SU-DHL-6 (cell line): ENCODE data around the gene RPS6KA2.

Experiments
- H2AFZ ChIP-seq: fragments of 200-600 bp; sonication (generic); 2 replicates; pipeline ENCODE4 v1.6.1; 2014; ENCODE audit warnings: low read depth, mild to moderate bottlenecking, moderate library complexity, mixed read lengths, antibody characterized with exemption, low read length; ENCODE audit not compliant: severe bottlenecking
- H3F3A ChIP-seq: fragments of 200-600 bp; shearing (Covaris generic); 2 replicates; pipeline ENCODE4 v1.6.0; 2016; ENCODE audit warnings: antibody characterized with exemption, mild to moderate bottlenecking; ENCODE audit not compliant: insufficient read depth
- H3K27ac ChIP-seq: fragments of 200-600 bp; sonication (generic); 2 replicates; pipeline ENCODE4 v1.5.1; 2016; ENCODE audit warnings: low read depth, mild to moderate bottlenecking, low read length, moderate library complexity, mixed read lengths
- H3K27me3 ChIP-seq: fragments of 200-600 bp; sonication (generic), shearing (Covaris generic); 2 replicates; pipeline ENCODE4 v1.6.0; 2014; ENCODE audit warnings: mild to moderate bottlenecking, low read length
- H3K36me3 ChIP-seq: fragments of 200-600 bp; sonication (generic); 2 replicates; pipeline ENCODE4 v1.6.1; 2014; ENCODE audit warnings: mild to moderate bottlenecking, low read length, mixed read lengths
- H3K4me2 ChIP-seq: fragments of 300-600, 200-600 bp; shearing (Covaris generic), sonication (generic); 2 replicates; pipeline ENCODE4 v1.6.0; 2014; ENCODE audit warnings: low read length, low read depth, mild to moderate bottlenecking; ENCODE audit not compliant: poor library complexity, severe bottlenecking
- H3K4me3 ChIP-seq: fragments of 200-600 bp; sonication (generic); 2 replicates; pipeline ENCODE4 v1.5.1; 2014; ENCODE audit warnings: antibody characterized with exemption, low read length, mild to moderate bottlenecking, mixed read lengths; ENCODE audit not compliant: insufficient read depth, poor library complexity, severe bottlenecking
- H3K79me2 ChIP-seq: fragments of 200-600 bp; sonication (generic); 2 replicates; pipeline ENCODE4 v1.6.1; 2014; ENCODE audit warnings: mild to moderate bottlenecking, low read length, moderate library complexity; ENCODE audit not compliant: insufficient read depth
- H3K9ac ChIP-seq: fragments of 200-600 bp; sonication (generic); 2 replicates; pipeline ENCODE4 v1.7.0; 2014; ENCODE audit warnings: mild to moderate bottlenecking, low read length
- H3K9me2 ChIP-seq: fragments of 200-600 bp; sonication (generic); replicated peaks from 2 replicates; pipeline ENCODE4 v1.6.1; 2014; ENCODE audit warnings: low read length; ENCODE audit not compliant: insufficient read depth
- H3K9me3 ChIP-seq: fragments of 200-600 bp; sonication (generic); 2 replicates; pipeline ENCODE4 v1.6.1; 2014; ENCODE audit warnings: low read length, mixed read lengths; ENCODE audit not compliant: insufficient read depth
- H4K20me1 ChIP-seq: fragments of 200-600 bp; sonication (generic); 2 replicates; pipeline ENCODE4 v1.6.1; 2014; ENCODE audit warnings: low read depth, mild to moderate bottlenecking, antibody characterized with exemption, low read length, moderate library complexity, mixed read lengths
- EZH2phosphoT487 ChIP-seq: fragments of 200-600 bp; sonication (generic), shearing (Covaris generic); conservative IDR thresholded peaks from 2 replicates; pipeline ENCODE4 v1.6.1; 2018; ENCODE audit warnings: mild to moderate bottlenecking, antibody characterized with exemption, low read length, moderate library complexity, mixed read lengths
- TF ChIP-seq, protein P1 (sequence below): fragments of 200-600 bp; sonication (generic); IDR thresholded peaks from one replicate; pipeline ENCODE4 v1.5.1; 2017; ENCODE audit warnings: antibody characterized with exemption, mild to moderate bottlenecking, low read length, moderate library complexity; ENCODE audit not compliant: insufficient read depth, poor library complexity, severe bottlenecking

Gene RPS6KA2

DNA sequence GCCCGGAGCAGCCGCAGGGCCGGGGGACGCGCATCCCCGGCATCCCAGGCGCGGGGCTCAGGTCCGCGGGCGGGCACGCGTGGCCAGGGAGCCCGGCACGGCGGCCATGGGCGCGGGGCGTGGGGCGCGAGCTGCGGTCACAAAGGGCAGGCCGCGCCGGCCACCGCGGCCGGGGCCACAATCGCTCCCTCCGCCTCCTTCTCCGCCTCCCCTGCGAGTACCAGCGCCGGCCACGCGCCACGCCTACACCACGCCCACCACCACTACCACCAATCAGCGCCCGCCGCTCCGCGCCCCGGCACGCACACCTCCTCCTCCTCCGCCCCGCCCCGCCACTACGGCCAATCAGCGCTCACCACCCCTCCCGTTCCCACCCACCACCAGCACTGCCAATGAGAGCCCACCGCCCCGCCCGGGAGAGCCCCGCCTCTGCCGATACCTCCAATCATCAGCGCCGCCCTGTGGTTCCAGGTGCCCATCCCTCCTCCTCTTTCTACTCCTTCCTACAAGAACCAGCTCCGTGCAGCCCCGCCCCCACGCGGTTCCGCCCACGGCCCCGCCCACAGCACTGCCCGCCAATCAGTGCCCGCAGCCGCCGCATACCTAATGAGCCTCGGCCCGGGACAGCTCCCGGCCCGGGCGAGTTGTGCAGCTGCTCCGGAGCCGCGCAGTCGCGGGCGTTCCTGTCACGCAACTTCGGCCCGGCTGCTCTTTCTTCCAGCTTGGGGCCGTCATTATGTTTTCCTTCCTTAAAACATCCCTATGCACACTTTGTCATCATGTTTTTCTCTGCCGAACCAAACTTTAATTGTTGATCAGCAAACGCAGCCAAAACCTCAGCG lies at the start of gene RPS6KA2:
Gene RPS6KA2 (minus strand): TSS at position 219 of the 842 bp plus-strand sequence. CDS start 232 bp downstream, outside the sequence.
- no peaks in the 10 kb centered on the region for H3K36me3 ChIP-seq
- H3K9me3 ChIP-seq, result no peaks in the 10 kb centered on the region
- no peaks in the 10 kb centered on the region for H4K20me1 ChIP-seq
- no peaks in the 10 kb centered on the region for H3K79me2 ChIP-seq
- peak within 1 kb of the TSS; percentile 14 for H2AFZ ChIP-seq
- TF ChIP-seq, protein P1, sequence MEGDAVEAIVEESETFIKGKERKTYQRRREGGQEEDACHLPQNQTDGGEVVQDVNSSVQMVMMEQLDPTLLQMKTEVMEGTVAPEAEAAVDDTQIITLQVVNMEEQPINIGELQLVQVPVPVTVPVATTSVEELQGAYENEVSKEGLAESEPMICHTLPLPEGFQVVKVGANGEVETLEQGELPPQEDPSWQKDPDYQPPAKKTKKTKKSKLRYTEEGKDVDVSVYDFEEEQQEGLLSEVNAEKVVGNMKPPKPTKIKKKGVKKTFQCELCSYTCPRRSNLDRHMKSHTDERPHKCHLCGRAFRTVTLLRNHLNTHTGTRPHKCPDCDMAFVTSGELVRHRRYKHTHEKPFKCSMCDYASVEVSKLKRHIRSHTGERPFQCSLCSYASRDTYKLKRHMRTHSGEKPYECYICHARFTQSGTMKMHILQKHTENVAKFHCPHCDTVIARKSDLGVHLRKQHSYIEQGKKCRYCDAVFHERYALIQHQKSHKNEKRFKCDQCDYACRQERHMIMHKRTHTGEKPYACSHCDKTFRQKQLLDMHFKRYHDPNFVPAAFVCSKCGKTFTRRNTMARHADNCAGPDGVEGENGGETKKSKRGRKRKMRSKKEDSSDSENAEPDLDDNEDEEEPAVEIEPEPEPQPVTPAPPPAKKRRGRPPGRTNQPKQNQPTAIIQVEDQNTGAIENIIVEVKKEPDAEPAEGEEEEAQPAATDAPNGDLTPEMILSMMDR, result no peak
- TF ChIP-seq EZH2phosphoT487, result 0 out of 2 replicates have a peak, but pooled peaks have one; percentile 37
- H3K27me3 ChIP-seq, result no peaks in the 10 kb centered on the region
- H3K9me2 ChIP-seq, result no peaks in the 10 kb centered on the region
- no peak within 1 kb of the TSS for H3K9ac ChIP-seq
- H3K4me3 ChIP-seq, result no peak within 1 kb of the TSS
- no peak within 1 kb of the TSS for H3K27ac ChIP-seq
- H3K4me2 ChIP-seq, result peak within 1 kb of the TSS; percentile 39
- H3F3A ChIP-seq, result no peaks in the 10 kb centered on the region

DNA sequence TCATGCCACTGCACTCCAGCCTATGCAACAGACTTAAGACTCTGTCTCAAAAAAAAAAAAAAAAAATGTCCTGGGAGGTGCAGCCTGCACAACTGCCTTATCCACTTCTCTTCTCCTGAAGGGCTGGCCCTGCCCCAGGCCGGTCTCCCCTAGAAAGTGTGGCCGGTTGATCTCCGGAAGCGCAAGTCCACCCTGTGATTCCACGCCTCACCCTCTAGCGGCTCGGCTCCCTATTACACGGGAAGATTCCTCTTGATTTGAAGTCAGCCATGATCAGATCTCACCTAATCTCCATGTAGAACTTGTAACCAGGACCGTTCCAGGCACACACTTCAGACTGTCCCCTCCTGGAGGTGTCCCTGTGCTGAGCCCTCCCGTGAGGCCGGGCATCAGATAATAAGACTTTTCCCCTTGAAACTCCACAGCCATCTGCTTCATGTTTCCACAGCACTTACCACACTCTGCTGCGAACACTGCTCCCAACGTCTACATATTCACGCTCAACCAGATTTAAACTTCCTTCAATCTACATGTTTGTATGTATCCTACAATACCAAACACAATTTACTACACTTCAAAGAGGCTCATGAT lies 49.3 kb upstream of the RPS6KA2 start:
- no peaks in the 10 kb centered on the region for H3K36me3 ChIP-seq
- H3K9ac ChIP-seq, result no peak overlapping the region
- no peaks in the 10 kb centered on the region for H3K27me3 ChIP-seq
- no peak overlapping the region for H2AFZ ChIP-seq
- H3K4me2 ChIP-seq, result no peak overlapping the region
- no peaks in the 10 kb centered on the region for H3K79me2 ChIP-seq
- no peaks in the 10 kb centered on the region for H3F3A ChIP-seq
- H3K27ac ChIP-seq, result no peak overlapping the region
- H4K20me1 ChIP-seq, result no peaks in the 10 kb centered on the region
- H3K9me3 ChIP-seq, result no peaks in the 10 kb centered on the region
- no peak overlapping the region for H3K4me3 ChIP-seq
- H3K9me2 ChIP-seq, result no peaks in the 10 kb centered on the region
- TF ChIP-seq, protein P1, result no peak
- no peak for TF ChIP-seq EZH2phosphoT487

DNA sequence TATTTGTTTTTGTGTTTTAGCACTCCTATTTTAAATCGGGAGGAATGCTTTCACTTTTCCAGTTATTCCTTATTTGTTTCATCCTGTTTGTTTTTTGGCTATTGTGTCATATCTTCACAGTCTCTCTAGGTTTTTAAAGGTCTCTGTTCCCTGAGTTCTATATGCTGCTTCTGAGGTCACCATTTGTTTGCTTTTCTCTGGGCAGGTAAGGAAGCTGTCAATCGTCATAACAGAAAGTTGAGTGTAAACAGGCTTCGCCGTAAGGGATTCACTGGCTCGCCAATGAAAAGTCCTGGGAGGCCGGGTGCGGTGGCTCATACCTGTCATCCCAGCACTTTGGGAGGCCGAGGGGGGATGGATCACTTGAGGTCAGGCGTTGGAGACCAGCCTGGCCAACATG lies 48.7 kb upstream of the RPS6KA2 start:
- Histone ChIP-seq H4K20me1 (no peaks in the 10 kb centered on the region), H3K79me2 (no peaks in the 10 kb centered on the region), H3K4me2 (no peak overlapping the region), H3K9me3 (no peaks in the 10 kb centered on the region), H2AFZ (no peak overlapping the region), H3F3A (no peaks in the 10 kb centered on the region), H3K27me3 (no peaks in the 10 kb centered on the region), H3K27ac (no peak overlapping the region), H3K36me3 (no peaks in the 10 kb centered on the region), H3K9ac (no peak overlapping the region), H3K4me3 (no peak overlapping the region), H3K9me2 (no peaks in the 10 kb centered on the region)
- TF ChIP-seq, protein P1, result no peak
- TF ChIP-seq EZH2phosphoT487, result no peak
